GM12878 (cell line): Measurements from ENCODE around the gene ZNF576.

Experiments used
- CEBPB ChIP-seq, 2 experiments: fragments of 150-350 bp in 1 of 2; IDR thresholded peaks; 2 replicates each; pipeline ENCODE4 v1.6.1; 2012 to 2014; ENCODE audit warnings: low read depth in 2 of 2, low read length in 2 of 2, borderline replicate concordance in 1 of 2, inconsistent platforms in 1 of 2
- CTCF ChIP-seq, 3 experiments: IDR thresholded peaks in 2 of 3; conservative IDR thresholded peaks in 1 of 3; 2 replicates each; pipeline ENCODE4 v1.5.1; 2011; ENCODE audit warnings: low read depth in 3 of 3, low read length in 3 of 3, mild to moderate bottlenecking in 3 of 3, control low read depth in 2 of 3, moderate library complexity in 2 of 3, inconsistent platforms in 1 of 3, mixed read lengths in 1 of 3; ENCODE audit not compliant: control insufficient read depth in 2 of 3, insufficient read depth in 1 of 3; ENCODE audit errors: extremely low read depth in 1 of 3
- ELK1 ChIP-seq: IDR thresholded peaks from 2 replicates; pipeline ENCODE4 v1.6.1; 2012; ENCODE audit warnings: low read depth, low read length, improper control_type of control experiment
- ESRRA ChIP-seq: IDR thresholded peaks from 2 replicates; pipeline ENCODE4 v1.6.1; 2012; ENCODE audit warnings: mild to moderate bottlenecking, low read length, improper control_type of control experiment
- EZH2 ChIP-seq: IDR thresholded peaks from 2 replicates; pipeline ENCODE4 v1.6.1; 2012; ENCODE audit warnings: low read depth, mild to moderate bottlenecking, control low read depth, inconsistent platforms, low read length, borderline replicate concordance; ENCODE audit not compliant: control insufficient read depth
- IRF3 ChIP-seq: fragments of 450-650 bp; IDR thresholded peaks from 2 replicates; pipeline ENCODE4 v1.6.1; 2014; ENCODE audit warnings: mild to moderate bottlenecking
- MAX ChIP-seq: IDR thresholded peaks from 2 replicates; pipeline ENCODE4 v1.6.1; 2012; ENCODE audit warnings: low read depth, low read length, improper control_type of control experiment
- MLLT1 ChIP-seq: fragments of 450-650 bp; IDR thresholded peaks from 2 replicates; pipeline ENCODE4 v1.6.1; 2016; ENCODE audit warnings: mild to moderate bottlenecking
- NFXL1 ChIP-seq: fragments of 450-650 bp; IDR thresholded peaks from 2 replicates; pipeline ENCODE4 v1.6.1; 2017; ENCODE audit warnings: antibody characterized with exemption, mild to moderate bottlenecking, borderline replicate concordance
- PAX8 ChIP-seq: fragments of 450-650 bp; IDR thresholded peaks from 2 replicates; pipeline ENCODE4 v1.6.1; 2017; ENCODE audit warnings: mild to moderate bottlenecking, moderate library complexity
- POLR2AphosphoS5 ChIP-seq: IDR thresholded peaks from 2 replicates; pipeline ENCODE4 v1.6.1; 2011; ENCODE audit warnings: mild to moderate bottlenecking, low read length, inconsistent platforms
- RCOR1 ChIP-seq: conservative IDR thresholded peaks from 2 replicates; pipeline ENCODE4 v1.6.1; 2012; ENCODE audit warnings: low read depth, low read length, improper control_type of control experiment
- SRF ChIP-seq, 2 experiments: IDR thresholded peaks; 2 replicates each; pipeline ENCODE4 v1.6.1; 2011; ENCODE audit warnings: low read depth in 2 of 2, low read length in 2 of 2, mild to moderate bottlenecking in 1 of 2, moderate library complexity in 1 of 2
- ZNF24 ChIP-seq: fragments of 450-650 bp; IDR thresholded peaks from 2 replicates; pipeline ENCODE4 v1.6.1; 2017; ENCODE audit warnings: antibody characterized with exemption, mild to moderate bottlenecking

GRCh38 chr19:43595605-43595998 lies 793 bp upstream of the ZNF576 start:
- TF ChIP-seq ZNF24 = no peak
- no peak for TF ChIP-seq RCOR1
- TF ChIP-seq POLR2AphosphoS5 = no peak
- TF ChIP-seq CTCF (IDR thresholded peaks at IDR 0.05 in 2 of 3, conservative IDR thresholded peaks at IDR 0.05 in 1 of 3; ENCODE audit: control insufficient read depth in 2 of 3, extremely low read depth in 1 of 3, insufficient read depth in 1 of 3, low read depth in 3 of 3, low read length in 3 of 3) = no peak
- TF ChIP-seq SRF (IDR thresholded peaks at IDR 0.05; ENCODE audit: low read depth in 2 of 2, low read length in 2 of 2) = no peak
- no peak for TF ChIP-seq ESRRA
- no peak for TF ChIP-seq MAX
- TF ChIP-seq ELK1 = no peak
- TF ChIP-seq EZH2 = no peak
- TF ChIP-seq IRF3 = no peak
- TF ChIP-seq PAX8 = no peak
- TF ChIP-seq NFXL1 = no peak
- TF ChIP-seq CEBPB (IDR thresholded peaks at IDR 0.05; ENCODE audit: borderline replicate concordance in 1 of 2, low read depth in 2 of 2, low read length in 2 of 2) = no peak
- TF ChIP-seq MLLT1 = no peak
